HepG2 (cell line): ENCODE data around the gene CKS2. TPM values are rescaled to one million over a fixed set of nuclear protein-coding genes. Genes with fewer than 3 reads are reported as not detected.

ENCODE experiments used
- EEA1 ChIP-seq: sonication (generic); formaldehyde crosslinking; IDR thresholded peaks from 2 replicates; pipeline ENCODE4 v1.5.1; 2020; ENCODE audit warnings: mild to moderate bottlenecking, missing genetic modification reagents, borderline replicate concordance
- FOXP4 ChIP-seq: sonication (generic); formaldehyde crosslinking; IDR thresholded peaks from 2 replicates; pipeline ENCODE4 v1.4.0; 2020; ENCODE audit warnings: missing genetic modification reagents
- FUBP1 ChIP-seq: sonication (generic); formaldehyde crosslinking; IDR thresholded peaks from 2 replicates; pipeline ENCODE4 v1.5.1; 2020; ENCODE audit warnings: missing genetic modification reagents, mild to moderate bottlenecking, borderline replicate concordance
- HOXA7 ChIP-seq: sonication (generic); formaldehyde crosslinking; IDR thresholded peaks from 2 replicates; pipeline ENCODE4 v1.8.1; 2022; ENCODE audit warnings: mild to moderate bottlenecking, missing genetic modification reagents, moderate library complexity
- KAT2B ChIP-seq: fragments of 150-350 bp; IDR thresholded peaks from 2 replicates; pipeline ENCODE4 v1.6.1; 2014; ENCODE audit warnings: low read depth, low read length, borderline replicate concordance
- MAFF ChIP-seq: IDR thresholded peaks from 2 replicates; pipeline ENCODE4 v1.6.1; 2011; ENCODE audit warnings: low read depth, low read length, improper control_type of control experiment
- NBN ChIP-seq: fragments of 450-650 bp; conservative IDR thresholded peaks from 2 replicates; pipeline ENCODE4 v1.6.1; 2017
- SSRP1 ChIP-seq: IDR thresholded peaks from 2 replicates; pipeline ENCODE4 v1.6.1; 2016; ENCODE audit warnings: control low read depth
- TSC22D2 ChIP-seq: sonication (generic); formaldehyde crosslinking; IDR thresholded peaks from 2 replicates; pipeline ENCODE4 v1.5.1; 2020; ENCODE audit warnings: missing genetic modification reagents, mild to moderate bottlenecking, borderline replicate concordance
- ZNF205 ChIP-seq: IDR thresholded peaks from 2 replicates; pipeline ENCODE4 v1.6.1; 2018; ENCODE audit warnings: missing biosample characterization, missing genetic modification reagents
- ZNF331 ChIP-seq: sonication (generic); formaldehyde crosslinking; IDR thresholded peaks from 2 replicates; pipeline ENCODE4 v1.4.0; 2020; ENCODE audit warnings: missing genetic modification reagents
- ZNF670 ChIP-seq: sonication (generic); formaldehyde crosslinking; IDR thresholded peaks from 2 replicates; pipeline ENCODE4 v1.8.0; 2022; ENCODE audit warnings: mild to moderate bottlenecking, missing genetic modification reagents, borderline replicate concordance
- ZNF678 ChIP-seq: sonication (generic); formaldehyde crosslinking; IDR thresholded peaks from 2 replicates; pipeline ENCODE4 v1.4.0; 2020; ENCODE audit warnings: mild to moderate bottlenecking, missing genetic modification reagents
- ZSCAN22 ChIP-seq: sonication (generic); formaldehyde crosslinking; IDR thresholded peaks from 2 replicates; pipeline ENCODE4 v1.4.0; 2020; ENCODE audit warnings: mild to moderate bottlenecking, missing genetic modification reagents
- polyA plus RNA-seq, 8 experiments: library from polyadenylated mRNA; depleted of rRNA in 3 of 8; stranded (reverse) in 7 of 8; unstranded in 1 of 8; fragments of >200 nt; fragmentation: Illumina TruSeq in 4 of 8; extraction: Trizol in 4 of 8; gene quantifications; 2 replicates each; pipeline versions ENCODE4 v1.2.1 to v1.2.3, GENCODE V29; 2011 to 2016; ENCODE audit warnings: low read depth in 4 of 8, missing spikeins in 1 of 8, mixed read lengths in 1 of 8; ENCODE audit not compliant: insufficient read depth in 1 of 8
- total RNA-seq, 5 experiments: library from RNA; depleted of rRNA; stranded (reverse); fragments of >200 nt; fragmentation: Illumina TruSeq; extraction: Trizol; gene quantifications; 2 replicates each; pipeline ENCODE4 v1.2.3, GENCODE V29; 2016; ENCODE audit warnings: low read depth in 1 of 5
- TF ChIP-seq, protein P1 (sequence below): sonication (generic); formaldehyde crosslinking; IDR thresholded peaks from 2 replicates; pipeline ENCODE4 v1.4.0; 2020; ENCODE audit warnings: missing genetic modification reagents
- TF ChIP-seq, protein P2 (sequence below): IDR thresholded peaks from 2 replicates; pipeline ENCODE4 v1.6.1; 2016; ENCODE audit warnings: missing genetic modification reagents, missing compliant biosample characterization
- TF ChIP-seq, protein P3 (sequence below): sonication (generic); formaldehyde crosslinking; IDR thresholded peaks from 2 replicates; pipeline ENCODE4 v1.4.0; 2020; ENCODE audit warnings: missing genetic modification reagents

Gene CKS2
- total and polyA plus RNA-seq, 2 of the 13 experiments (the other 11 are each of a cell fraction or from before 2014, with no cell fraction given): 251 to 317 TPM

GRCh38 chr9:89350988-89351557, 40.1 kb downstream of the CKS2 start (continued):
- TF ChIP-seq, protein P1, sequence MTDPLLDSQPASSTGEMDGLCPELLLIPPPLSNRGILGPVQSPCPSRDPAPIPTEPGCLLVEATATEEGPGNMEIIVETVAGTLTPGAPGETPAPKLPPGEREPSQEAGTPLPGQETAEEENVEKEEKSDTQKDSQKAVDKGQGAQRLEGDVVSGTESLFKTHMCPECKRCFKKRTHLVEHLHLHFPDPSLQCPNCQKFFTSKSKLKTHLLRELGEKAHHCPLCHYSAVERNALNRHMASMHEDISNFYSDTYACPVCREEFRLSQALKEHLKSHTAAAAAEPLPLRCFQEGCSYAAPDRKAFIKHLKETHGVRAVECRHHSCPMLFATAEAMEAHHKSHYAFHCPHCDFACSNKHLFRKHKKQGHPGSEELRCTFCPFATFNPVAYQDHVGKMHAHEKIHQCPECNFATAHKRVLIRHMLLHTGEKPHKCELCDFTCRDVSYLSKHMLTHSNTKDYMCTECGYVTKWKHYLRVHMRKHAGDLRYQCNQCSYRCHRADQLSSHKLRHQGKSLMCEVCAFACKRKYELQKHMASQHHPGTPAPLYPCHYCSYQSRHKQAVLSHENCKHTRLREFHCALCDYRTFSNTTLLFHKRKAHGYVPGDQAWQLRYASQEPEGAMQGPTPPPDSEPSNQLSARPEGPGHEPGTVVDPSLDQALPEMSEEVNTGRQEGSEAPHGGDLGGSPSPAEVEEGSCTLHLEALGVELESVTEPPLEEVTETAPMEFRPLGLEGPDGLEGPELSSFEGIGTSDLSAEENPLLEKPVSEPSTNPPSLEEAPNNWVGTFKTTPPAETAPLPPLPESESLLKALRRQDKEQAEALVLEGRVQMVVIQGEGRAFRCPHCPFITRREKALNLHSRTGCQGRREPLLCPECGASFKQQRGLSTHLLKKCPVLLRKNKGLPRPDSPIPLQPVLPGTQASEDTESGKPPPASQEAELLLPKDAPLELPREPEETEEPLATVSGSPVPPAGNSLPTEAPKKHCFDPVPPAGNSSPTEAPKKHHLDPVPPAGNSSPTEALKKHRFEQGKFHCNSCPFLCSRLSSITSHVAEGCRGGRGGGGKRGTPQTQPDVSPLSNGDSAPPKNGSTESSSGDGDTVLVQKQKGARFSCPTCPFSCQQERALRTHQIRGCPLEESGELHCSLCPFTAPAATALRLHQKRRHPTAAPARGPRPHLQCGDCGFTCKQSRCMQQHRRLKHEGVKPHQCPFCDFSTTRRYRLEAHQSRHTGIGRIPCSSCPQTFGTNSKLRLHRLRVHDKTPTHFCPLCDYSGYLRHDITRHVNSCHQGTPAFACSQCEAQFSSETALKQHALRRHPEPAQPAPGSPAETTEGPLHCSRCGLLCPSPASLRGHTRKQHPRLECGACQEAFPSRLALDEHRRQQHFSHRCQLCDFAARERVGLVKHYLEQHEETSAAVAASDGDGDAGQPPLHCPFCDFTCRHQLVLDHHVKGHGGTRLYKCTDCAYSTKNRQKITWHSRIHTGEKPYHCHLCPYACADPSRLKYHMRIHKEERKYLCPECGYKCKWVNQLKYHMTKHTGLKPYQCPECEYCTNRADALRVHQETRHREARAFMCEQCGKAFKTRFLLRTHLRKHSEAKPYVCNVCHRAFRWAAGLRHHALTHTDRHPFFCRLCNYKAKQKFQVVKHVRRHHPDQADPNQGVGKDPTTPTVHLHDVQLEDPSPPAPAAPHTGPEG (CRISPR knock-in tag): no peak
- TF ChIP-seq KAT2B (no peak), ZNF678 (CRISPR knock-in tag) (no peak), MAFF (peak; percentile 50; the same call in 1 of the 2 replicates), ZNF205 (CRISPR knock-in tag) (peak; percentile 61; the same call in 1 of the 2 replicates), EEA1 (CRISPR knock-in tag) (no peak), HOXA7 (no peak), TSC22D2 (CRISPR knock-in tag) (no peak), ZNF670 (no peak), FOXP4 (CRISPR knock-in tag) (peak; percentile 99), FUBP1 (CRISPR knock-in tag) (no peak), NBN (no peak), ZSCAN22 (CRISPR knock-in tag) (no peak), ZNF331 (CRISPR knock-in tag) (peak; percentile 92), SSRP1 (CRISPR knock-in tag) (no peak; the same call in 1 of the 2 replicates)
- TF ChIP-seq, protein P2, sequence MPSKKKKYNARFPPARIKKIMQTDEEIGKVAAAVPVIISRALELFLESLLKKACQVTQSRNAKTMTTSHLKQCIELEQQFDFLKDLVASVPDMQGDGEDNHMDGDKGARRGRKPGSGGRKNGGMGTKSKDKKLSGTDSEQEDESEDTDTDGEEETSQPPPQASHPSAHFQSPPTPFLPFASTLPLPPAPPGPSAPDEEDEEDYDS (CRISPR knock-in tag): peak; percentile 49; the same call in 1 of the 2 replicates
- TF ChIP-seq, protein P3, sequence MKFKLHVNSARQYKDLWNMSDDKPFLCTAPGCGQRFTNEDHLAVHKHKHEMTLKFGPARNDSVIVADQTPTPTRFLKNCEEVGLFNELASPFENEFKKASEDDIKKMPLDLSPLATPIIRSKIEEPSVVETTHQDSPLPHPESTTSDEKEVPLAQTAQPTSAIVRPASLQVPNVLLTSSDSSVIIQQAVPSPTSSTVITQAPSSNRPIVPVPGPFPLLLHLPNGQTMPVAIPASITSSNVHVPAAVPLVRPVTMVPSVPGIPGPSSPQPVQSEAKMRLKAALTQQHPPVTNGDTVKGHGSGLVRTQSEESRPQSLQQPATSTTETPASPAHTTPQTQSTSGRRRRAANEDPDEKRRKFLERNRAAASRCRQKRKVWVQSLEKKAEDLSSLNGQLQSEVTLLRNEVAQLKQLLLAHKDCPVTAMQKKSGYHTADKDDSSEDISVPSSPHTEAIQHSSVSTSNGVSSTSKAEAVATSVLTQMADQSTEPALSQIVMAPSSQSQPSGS: peak; percentile 79; the same call in 1 of the 2 replicates
